Ovary (tissue), 3 donors: ENCODE results near the gene UNC5B.

Experiments
- CTCF ChIP-seq, 3 donors: fragments of 450-650 bp in 2 of 3; fragments of 200-600 bp in 1 of 3; IDR thresholded peaks; one replicate each; pipeline versions ENCODE4 v1.5.1 to v1.8.0; 2016 to 2022; ENCODE audit warnings: antibody characterized with exemption in 3 of 3, mild to moderate bottlenecking in 1 of 3
- POLR2A ChIP-seq: fragments of 450-650 bp; IDR thresholded peaks from one replicate; pipeline ENCODE4 v1.6.1; 2017; ENCODE audit warnings: antibody characterized with exemption, mild to moderate bottlenecking, moderate library complexity
- donor health status: DM: no; HTN: no; CAD: no.

GRCh38 chr10:71209731-71210541 lies 2.4 kb upstream of the UNC5B start:
- TF ChIP-seq CTCF (IDR thresholded peaks at IDR 0.05) = no peak
- no peak for TF ChIP-seq POLR2A
